Breast epithelium (tissue), 3 donors: ENCODE data around the gene CEP57L1.

Source experiments
- POLR2A ChIP-seq: fragments of 450-650 bp; IDR thresholded peaks from one replicate; pipeline ENCODE4 v1.6.1; 2016; ENCODE audit warnings: antibody characterized with exemption, mild to moderate bottlenecking, moderate library complexity
- POLR2AphosphoS5 ChIP-seq, 3 donors: sonication (generic); formaldehyde crosslinking; IDR thresholded peaks; one replicate each; pipeline ENCODE4 v1.6.1; 2017; ENCODE audit warnings: antibody characterized with exemption in 3 of 3
- TF ChIP-seq, protein P1 (sequence below), 3 donors: fragments of 450-650 bp; IDR thresholded peaks; one replicate each; pipeline ENCODE4 v1.5.1; 2016 to 2017; ENCODE audit warnings: antibody characterized with exemption in 3 of 3, mild to moderate bottlenecking in 3 of 3, moderate library complexity in 3 of 3

DNA sequence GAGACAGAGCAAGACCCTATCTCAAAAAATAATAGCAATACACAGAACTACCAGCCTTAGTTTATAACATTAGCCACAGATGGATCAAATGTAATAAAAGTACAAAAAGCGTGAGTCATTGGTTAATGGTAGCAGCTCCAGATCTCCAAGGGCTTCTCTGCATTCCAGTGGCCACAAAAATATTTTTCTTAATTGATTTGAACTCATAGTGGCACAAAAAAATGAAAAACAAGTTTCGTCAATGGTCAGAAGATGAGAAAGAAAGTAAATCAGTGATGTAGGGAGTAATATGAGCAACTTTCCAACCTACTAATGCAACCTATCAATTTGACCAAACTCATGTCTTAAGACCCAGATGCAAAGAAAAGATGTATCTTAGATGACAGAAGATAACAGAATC, 79.6 kb downstream of the CEP57L1 start:
- TF ChIP-seq, protein P1, sequence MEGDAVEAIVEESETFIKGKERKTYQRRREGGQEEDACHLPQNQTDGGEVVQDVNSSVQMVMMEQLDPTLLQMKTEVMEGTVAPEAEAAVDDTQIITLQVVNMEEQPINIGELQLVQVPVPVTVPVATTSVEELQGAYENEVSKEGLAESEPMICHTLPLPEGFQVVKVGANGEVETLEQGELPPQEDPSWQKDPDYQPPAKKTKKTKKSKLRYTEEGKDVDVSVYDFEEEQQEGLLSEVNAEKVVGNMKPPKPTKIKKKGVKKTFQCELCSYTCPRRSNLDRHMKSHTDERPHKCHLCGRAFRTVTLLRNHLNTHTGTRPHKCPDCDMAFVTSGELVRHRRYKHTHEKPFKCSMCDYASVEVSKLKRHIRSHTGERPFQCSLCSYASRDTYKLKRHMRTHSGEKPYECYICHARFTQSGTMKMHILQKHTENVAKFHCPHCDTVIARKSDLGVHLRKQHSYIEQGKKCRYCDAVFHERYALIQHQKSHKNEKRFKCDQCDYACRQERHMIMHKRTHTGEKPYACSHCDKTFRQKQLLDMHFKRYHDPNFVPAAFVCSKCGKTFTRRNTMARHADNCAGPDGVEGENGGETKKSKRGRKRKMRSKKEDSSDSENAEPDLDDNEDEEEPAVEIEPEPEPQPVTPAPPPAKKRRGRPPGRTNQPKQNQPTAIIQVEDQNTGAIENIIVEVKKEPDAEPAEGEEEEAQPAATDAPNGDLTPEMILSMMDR (IDR thresholded peaks at IDR 0.05): no peak
- TF ChIP-seq POLR2A (no peak), POLR2AphosphoS5 (IDR thresholded peaks at IDR 0.05) (no peak)
